GM21360 (cell line): ENCODE data around the gene CLDN9.

Source experiments
- ATAC-seq: cut with Tn5 transposase; IDR thresholded peaks from one replicate; pipeline ENCODE4 v1.9.1; 2021; ENCODE audit warnings: mild to moderate bottlenecking, moderate library complexity; ENCODE audit not compliant: unreplicated experiment

Gene CLDN9

DNA sequence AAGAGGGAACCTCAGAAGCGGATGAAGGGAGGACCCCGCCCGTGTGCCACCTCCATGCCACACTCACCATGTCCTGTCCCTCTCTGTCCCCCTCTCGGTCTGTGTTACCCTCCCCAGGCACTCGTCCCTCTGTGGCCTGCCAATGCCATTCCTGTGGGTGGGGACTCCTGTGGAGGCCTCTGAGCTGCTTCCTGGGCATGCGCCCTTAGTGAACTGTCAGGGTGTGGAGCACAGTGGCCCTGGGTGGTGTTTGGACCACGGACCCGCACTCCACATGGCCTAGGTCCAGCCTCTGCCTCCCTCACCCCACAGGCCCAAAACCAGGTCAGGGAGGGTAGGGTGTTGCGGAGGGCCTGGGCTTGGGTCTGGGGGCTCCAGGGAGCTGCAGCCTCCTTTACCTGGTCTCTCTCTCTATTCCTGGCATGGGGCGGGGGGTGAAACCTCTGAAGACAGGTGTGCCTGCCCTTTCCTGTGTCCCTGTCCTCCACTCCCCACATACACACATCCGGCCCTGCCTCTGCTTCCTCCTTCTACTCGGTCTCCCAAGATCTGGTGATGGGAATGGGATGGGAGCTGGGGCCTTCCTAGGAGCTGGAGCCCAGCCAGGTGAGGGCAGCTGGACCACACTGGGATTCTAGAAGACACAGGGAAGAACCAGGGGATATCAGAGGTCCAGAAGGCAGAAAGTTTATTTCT, 21.0 kb upstream of the CLDN9 start:
- ATAC-seq = no peak

DNA sequence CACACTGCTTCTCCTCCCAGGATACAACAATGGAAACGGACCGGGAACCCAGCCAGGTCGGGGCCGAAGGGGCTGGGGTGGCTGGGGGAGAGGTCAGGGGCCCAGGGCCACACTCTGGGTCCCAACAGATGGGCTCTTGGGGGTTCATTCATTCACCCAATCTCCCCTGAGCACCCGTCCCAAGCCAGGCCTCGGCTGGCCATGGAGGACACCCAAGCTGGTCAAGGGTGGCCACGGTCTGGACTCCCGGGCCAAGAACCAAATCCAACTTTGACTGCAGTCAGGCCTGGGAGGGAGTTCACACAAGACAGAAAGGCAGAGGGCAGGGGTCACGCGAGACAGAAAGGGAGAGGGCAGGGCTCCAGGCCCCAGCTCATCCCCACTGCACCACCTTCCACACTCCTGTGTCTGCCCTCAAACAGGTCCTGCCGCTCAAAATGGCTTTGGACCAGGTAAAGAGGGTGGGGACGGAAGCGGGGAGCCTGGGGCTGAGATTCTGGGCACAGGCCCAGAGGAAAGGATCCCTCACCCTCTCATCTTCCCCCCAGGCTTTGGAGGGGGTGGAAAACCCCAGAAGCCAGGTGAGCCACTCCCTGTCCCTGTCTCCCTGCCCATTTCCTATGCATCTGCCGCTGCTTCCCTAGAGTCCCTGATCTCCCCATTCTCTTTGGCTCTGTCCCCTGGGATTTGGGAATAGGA, 20.2 kb upstream of the CLDN9 start:
- ATAC-seq = no peak

DNA sequence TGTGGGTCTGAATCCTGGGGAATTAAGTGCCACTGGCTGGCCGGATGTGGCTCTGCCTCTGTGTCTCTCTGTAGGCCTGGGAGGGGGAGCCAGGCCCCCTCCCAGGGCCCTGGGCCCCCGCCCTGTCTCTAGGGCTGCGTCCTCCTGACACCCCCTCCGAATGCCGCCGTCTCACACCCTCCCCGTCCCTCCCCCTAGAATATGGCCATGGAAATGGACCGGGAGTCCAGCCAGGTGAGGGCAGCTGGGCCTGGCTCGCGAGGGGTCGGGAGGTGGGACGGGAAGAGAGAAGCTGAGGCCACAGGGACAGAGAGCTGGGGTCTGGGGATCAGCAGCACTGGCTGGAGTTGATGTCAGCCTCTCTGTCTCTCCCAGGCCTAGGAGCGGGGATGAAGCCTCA, 16.4 kb upstream of the CLDN9 start:
- ATAC-seq = no peak

DNA sequence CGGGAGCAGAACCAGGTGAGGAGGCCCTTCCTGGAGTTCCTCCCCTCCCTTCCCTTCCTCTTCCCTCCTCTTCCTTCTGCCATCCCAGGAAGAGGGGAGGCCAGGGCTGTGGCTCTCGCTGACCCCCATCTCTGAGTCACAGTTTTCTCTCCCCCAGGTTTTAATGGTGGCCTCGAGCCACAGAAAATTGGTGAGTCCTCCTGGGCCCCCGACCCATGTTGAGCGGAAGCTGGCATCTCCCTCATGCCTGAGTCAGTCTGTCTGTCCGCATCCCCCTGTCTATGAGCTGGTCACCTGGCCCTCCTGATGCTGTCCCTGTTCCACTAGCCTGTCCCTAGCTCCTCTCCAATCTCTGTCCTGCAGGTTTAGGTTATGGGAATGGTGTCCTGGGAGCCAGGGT, 12.8 kb upstream of the CLDN9 start:
- no peak for ATAC-seq

DNA sequence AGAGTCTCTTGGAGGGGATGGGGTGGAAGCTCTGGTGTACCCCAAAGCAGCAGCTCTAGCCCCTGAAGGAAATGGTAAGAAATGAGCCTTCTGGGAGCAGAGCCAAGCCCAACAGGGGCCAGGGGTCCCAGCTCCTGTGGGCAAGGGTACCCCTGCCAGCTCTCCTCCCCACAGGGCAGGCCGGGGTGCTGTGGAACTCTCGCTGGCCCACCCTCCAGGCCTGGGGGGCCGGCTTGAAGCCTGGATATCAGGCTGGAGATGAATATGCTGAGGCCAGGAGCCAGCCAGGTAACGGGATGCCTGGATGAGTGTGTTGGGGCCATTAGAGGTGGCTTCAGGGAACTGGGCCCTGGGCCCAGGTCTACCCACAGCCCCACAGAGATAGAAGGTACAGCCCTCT, 12.2 kb upstream of the CLDN9 start:
- ATAC-seq = no peak

DNA sequence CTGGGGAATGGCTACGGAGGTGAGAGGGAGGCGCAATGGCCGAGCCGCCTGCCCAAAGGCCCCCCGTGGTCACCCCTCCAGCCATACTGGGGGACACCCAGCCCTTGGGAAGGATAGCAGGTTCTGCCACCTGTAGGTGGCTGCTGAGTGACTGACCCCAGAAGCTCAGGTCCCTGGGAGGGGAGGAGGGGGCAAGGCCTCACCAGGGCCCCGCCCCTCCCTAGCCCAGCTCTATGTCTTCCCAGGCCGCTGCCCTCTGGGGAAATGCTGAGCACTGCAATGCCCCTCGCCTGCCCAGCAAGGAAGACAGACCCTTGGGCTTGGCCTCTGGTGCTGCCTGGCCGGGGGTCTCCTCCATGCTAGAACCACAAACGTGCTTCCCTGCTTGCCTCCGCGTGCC, 11.4 kb upstream of the CLDN9 start:
- ATAC-seq = no peak

DNA sequence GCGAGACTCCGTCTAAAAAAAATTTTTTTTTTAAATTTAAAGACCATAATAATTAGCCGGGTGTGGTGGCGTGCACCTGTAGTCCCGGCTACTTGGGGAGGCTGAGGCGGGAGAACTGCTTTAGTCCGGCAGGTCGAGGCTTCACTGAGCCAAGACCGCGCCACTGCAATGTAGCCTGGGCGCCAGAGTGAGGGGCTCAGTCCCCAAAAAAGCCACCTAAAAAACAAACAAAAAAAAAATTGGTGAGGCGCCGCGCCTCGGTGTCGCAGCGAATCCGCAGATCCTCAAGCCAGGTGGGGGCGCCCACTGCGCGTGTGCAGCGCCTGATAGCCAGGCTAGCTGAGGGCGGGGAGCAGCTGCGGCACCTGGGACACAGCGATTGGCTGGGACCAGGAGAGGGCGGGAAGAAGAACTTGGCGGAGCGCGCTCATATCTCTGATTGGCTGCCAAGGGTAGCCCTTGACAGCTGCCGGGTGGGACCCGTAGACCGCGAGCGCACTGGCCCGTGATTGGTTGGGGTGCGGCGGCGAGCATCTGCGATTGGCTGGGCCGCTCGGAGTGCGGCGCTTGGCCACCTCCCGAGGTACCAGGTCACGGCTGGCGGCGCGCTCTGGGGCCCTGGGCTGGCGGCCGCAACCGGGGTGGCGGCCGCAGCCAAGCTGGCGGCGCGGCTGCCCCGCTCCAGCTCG, 9.0 kb upstream of the CLDN9 start:
- ATAC-seq = peak; percentile 91

DNA sequence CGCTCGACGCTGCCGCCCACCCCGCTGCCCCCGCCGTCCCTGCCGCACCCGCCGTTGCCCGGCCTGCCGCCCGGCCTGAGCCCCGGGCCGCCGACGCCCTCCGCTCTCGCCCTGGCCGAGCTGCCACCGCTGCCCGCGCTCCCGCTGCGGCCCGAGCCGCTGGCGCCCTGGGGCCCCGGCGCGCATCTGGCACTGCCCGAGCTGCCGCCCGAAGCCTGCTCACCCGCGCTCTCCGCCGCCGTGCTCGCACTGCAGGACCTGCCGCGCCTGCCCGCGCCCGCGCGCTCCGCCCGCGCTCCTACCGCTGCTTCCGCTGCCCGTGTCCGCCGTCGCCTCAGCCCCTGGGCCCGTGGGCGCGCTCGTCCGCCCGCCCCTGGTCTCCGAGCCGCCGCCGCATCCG, 8.4 kb upstream of the CLDN9 start:
- ATAC-seq = peak; percentile 8

DNA sequence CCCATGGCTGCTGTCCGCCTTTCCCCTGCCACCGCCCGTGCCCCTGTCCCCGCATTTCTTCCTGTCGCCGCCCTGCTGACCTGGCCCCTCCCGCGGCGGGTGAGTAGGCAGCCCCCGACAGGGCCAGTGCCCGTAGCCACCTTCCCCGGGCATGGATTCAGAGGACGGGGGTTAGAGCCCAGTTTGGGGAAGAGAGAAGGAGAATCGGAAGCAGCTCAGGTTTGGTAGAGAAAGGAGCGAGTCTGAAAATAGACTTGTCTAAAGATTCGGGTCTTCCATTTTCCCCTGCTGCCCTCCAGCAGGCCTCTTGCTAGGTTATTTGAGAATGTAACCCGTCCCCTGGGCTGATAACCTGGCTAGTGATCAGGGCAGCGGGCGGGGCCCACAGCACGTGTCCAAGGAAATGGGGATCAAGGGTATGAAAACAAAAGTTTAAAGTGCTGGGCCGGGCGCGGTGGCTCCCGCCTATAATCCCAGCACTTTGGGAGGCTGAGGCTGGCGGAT, 7.9 kb upstream of the CLDN9 start:
- ATAC-seq = no peak

DNA sequence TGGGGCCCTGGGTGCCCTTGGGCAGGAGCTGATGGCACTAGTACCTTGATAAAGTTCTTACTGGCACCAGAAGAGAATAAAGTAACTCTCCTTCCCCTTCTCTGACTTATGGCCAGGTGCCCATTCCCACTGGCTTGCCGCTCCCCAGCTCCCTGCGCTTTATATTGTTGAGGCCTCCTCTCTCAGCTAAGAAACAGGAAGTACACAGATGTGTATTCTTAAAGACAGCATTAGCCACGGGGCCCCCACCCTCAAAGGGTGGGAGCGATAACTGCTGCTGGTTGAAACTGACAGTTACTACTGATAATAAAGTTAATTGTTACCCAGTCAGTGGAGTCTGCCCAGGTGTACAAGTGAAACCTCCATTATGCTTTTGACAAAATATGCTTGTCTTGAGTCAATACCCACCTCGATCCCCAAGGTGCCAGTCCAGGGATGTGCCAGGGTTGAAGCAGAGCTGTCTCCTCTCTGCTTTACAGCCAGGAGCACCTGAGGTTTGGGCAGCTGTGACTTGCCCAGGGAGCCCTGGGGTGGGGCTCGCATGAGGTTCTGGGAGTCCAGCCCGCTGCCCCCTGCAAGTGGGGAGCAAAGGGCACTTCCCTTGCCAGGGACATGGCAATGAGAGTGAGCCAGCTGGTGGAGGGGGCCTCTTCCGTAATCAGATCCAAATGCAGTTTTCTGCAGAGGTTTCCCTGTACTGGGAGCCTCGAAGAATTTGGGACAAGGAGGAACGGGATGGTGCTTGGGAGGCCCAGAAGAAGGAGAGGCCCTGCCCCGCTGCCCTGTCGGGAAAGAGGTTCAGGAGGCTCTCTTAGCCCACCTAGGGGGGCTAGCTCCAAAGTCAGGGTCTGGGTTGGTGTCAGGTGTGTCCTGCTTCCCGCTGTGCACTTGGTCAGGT, 5.4 kb upstream of the CLDN9 start:
- no peak for ATAC-seq

DNA sequence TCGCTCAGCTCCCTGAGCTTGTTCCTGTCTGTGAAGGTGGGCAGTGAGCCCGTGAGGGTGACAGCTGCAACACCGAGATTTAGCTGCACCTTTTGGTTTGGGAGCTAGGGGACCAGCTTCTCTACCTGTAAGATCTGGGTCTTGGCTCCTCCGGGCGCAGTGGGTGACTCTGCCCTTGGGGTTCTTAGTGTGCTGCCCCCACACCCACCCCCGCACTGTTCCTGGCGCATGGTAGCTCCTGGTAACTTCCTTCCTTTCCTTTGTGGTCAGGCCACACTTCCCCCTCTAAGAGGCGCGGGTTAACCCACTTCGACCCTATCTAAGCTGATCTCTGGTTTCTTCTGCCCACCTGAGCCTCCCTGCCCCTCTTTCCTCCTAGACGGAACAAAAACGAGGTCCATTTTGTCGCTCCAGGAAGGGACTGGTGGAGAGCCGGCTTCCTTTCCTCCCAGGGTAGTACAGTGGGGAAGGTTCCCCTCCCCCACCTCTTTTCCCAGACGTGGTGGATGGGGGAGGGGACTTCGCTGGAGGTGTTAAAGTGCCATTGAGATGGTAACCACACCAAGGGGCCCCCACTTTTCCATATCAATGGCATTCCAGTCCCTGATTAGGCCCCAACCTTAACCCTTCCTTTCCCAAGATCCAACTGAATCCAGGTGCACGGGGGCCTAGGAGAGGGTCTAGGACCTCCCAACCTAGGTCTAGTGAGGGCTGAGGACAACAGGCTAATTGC, 4.6 kb upstream of the CLDN9 start:
- ATAC-seq = no peak

DNA sequence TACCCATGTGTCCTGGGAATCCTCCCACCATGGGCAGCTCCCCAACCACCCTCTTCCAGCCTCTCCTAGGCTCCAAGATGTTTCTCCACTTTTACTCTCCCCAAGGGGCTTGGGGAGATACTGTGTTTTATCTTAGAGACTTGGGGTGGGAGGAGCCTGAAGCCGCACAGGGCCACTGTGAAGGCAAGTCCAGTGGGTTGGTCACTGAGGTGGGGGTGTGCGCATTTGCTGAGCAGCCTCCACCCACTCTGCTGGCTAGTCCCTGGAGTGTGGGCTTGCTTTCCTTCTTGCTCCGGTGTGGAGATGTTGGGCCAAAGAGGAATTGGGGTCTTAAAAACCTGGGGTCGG, 4.1 kb upstream of the CLDN9 start:
- ATAC-seq = no peak

DNA sequence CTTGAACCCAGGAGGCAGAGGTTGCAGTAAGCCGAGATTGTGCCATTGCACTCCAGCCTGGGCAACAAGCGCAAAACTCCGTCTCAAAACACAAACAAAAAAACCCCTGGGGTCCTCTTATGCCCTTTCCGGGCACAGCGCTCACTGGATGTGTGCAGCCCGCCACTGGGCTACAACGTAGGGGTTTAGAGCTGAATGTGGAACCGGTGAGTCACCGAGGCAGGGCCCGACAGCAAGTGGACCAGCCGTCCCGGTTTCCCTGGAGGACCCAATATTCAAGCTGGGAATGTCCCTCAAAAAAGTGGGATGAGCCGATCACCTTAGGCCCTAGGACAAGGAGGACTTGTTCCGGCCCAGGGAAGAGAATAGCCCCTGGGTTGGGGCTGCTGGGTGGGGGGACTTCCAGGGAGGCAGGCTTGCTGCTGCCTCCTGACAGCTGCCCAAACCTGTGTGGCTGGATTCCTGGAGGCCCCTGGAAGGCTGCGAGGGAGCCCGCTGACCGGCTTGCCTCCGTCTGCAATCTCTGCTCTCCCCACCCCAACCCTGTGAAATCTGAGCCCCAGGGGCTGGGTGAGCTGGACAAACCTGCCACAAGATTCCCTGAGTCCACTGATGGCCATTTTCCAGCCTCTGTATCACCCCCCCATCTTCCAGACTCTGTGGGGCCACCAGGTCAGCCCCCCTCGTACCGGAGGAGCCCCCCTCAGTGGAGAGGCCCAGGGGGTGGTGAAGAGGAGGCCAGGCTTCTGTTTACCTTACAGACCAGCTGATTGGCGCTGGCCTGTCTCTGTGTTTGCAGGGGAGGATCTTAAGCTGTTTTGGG, 2.9 kb upstream of the CLDN9 start:
- ATAC-seq = no peak

DNA sequence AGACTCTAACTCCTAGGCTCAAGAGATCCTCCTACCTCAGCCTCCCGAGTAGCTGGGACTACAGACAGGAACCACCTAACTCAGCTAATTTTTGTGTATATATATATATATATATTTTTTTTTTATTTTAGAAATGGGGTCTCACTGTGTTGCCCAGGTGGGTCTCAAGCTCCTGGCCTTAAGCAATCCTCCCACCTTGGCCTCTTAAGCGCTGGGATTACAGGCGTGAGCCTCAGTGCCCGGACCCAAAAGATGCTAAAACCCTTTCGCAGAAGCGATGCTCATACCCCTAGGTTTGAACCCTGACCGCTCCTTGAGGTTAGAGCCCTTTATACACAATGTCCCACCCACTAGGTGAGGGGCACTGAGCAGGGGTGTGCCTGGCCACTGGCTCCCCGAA, 2.2 kb upstream of the CLDN9 start:
- no peak for ATAC-seq

DNA sequence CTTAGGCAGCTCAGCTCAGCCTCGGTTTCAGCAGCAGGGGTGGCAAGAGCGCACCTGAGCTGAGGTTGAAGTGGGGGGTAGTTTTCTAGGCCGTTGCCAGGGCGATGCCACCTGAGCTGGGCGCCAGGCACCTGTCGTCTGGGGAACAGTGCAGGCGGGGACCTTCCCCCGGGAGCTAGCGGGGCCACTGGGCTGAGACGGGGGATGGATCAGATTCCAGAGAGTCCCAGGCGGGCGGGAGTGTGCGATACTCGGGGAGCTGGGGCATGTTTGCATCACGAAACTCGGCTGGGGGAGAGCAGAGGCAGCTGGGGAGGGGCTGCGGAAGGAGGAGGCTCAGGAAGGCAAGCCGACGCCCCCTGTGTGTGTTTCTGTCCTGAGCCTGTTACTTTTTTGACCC, 477 bp upstream of the CLDN9 start:
- ATAC-seq = no peak

DNA sequence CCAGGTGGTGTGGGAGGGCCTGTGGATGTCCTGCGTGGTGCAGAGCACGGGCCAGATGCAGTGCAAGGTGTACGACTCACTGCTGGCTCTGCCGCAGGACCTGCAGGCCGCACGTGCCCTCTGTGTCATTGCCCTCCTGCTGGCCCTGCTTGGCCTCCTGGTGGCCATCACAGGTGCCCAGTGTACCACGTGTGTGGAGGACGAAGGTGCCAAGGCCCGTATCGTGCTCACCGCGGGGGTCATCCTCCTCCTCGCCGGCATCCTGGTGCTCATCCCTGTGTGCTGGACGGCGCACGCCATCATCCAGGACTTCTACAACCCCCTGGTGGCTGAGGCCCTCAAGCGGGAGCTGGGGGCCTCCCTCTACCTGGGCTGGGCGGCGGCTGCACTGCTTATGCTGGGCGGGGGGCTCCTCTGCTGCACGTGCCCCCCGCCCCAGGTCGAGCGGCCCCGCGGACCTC, 798 bp downstream of the CLDN9 start:
- no peak for ATAC-seq

DNA sequence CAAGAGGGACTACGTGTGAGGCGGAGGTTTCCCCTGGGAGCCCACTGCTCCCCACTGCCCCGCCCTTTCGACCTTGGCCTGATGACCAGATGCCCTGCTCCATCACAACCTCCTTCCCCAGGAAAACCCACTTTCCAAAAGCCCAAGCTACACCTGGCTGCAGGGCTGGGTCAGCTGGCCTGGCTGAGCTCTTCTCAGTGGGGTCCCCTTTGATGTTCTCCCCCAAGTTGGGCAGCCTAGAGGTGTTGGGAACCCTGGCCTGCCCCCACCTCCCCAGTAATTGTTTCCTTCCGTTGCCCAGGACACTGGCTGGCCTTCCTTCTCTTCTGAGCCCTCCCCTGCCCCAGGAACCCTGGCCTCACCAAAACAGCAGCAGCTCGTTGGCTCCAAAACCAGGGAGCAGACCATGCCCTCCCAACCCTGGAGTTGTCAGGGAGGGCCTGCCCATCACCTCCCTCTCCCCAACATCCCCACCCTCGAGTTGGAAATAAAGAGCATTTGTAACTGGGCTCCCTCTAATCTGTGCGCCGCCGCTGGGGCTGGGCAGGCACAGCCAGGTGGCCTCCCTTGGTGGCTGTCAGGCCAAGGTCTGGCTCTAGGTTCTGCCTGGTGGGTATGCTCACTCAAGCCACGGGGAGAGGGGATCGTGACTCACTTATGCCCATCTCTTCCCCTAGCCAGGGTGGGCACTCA, 1.4 kb downstream of the CLDN9 start:
- ATAC-seq = no peak

DNA sequence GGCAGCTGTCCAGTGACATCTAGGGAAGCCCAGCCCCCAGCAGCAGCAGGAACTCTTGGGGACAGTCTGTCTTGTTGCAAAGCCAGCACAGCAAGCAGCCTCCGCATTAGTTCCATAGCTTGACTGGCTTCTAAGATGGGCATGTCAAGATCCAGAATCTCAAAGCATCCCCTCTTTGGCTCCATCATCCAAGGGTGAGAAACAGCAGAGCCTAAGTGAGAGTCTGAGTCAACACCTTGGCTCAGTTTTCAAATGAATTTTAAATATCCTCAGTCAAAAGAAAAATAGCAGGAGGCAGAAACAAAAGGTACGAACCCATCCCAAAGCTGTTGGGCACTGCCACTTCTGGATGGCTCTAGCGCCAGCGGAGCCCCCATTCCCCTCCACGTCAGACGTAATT, 2.2 kb downstream of the CLDN9 start:
- no peak for ATAC-seq
